ENCODE data around the gene UBQLN1.

UBQLN1 gene

GRCh38 chr9:83691492-83691891, 16.3 kb downstream of the UBQLN1 start:
- no peaks in the 10 kb centered on the region for H3K9me3 ChIP-seq (ENCODE audit: control insufficient read depth, insufficient read depth, low read length)
- TF ChIP-seq EZH2phosphoT487 (IDR thresholded peaks at IDR 0.05; ENCODE audit: borderline replicate concordance, low read length), result no peak
- no peak for TF ChIP-seq CTCF (IDR thresholded peaks at IDR 0.05; ENCODE audit: low read depth, low read length, poor library complexity, severe bottlenecking)
- H3K36me3 ChIP-seq (ENCODE audit: control insufficient read depth, low read length), result peaks cover 10% of the 10 kb centered on the region; the same call in 1 of the 2 replicates
- H3K27ac ChIP-seq (ENCODE audit: low read depth, low read length), result no peak overlapping the region
- no peak overlapping the region for H3K4me2 ChIP-seq (ENCODE audit: low read length)
- H3K4me3 ChIP-seq (ENCODE audit: low read length), result no peak overlapping the region
- H4K20me1 ChIP-seq (ENCODE audit: control insufficient read depth, insufficient read depth, low read depth, low read length), result peaks cover 45% of the 10 kb centered on the region
- no peaks in the 10 kb centered on the region for H3F3A ChIP-seq (ENCODE audit: control insufficient read depth, insufficient read depth)
- no peaks in the 10 kb centered on the region for H3K27me3 ChIP-seq (ENCODE audit: control insufficient read depth, low read length)
- H3K9me2 ChIP-seq (replicated peaks; ENCODE audit: control insufficient read depth, low read length), result no peaks in the 10 kb centered on the region
- H3K79me2 ChIP-seq (ENCODE audit: control insufficient read depth, low read length), result peaks cover 100% of the 10 kb centered on the region
- H3K4me1 ChIP-seq (ENCODE audit: control insufficient read depth, low read length), result peaks cover 62% of the 10 kb centered on the region

- Histone ChIP-seq H3K36me3 (ENCODE audit: control insufficient read depth, low read length) (peaks cover 19% of the 10 kb centered on the region), H3K4me1 (ENCODE audit: control insufficient read depth, low read length) (peaks cover 37% of the 10 kb centered on the region), H3K9me2 (replicated peaks; ENCODE audit: control insufficient read depth, low read length) (no peaks in the 10 kb centered on the region), H3K9me3 (ENCODE audit: control insufficient read depth, insufficient read depth, low read length) (no peaks in the 10 kb centered on the region), H3K4me3 (ENCODE audit: low read length) (no peak overlapping the region), H4K20me1 (ENCODE audit: control insufficient read depth, insufficient read depth, low read depth, low read length) (peaks cover 46% of the 10 kb centered on the region), H3K27me3 (ENCODE audit: control insufficient read depth, low read length) (no peaks in the 10 kb centered on the region), H3F3A (ENCODE audit: control insufficient read depth, insufficient read depth) (no peaks in the 10 kb centered on the region), H3K27ac (ENCODE audit: low read depth, low read length) (no peak overlapping the region), H3K4me2 (ENCODE audit: low read length) (no peak overlapping the region), H3K79me2 (ENCODE audit: control insufficient read depth, low read length) (peaks cover 99% of the 10 kb centered on the region)
- TF ChIP-seq EZH2phosphoT487 (IDR thresholded peaks at IDR 0.05; ENCODE audit: borderline replicate concordance, low read length) (no peak), CTCF (IDR thresholded peaks at IDR 0.05; ENCODE audit: low read depth, low read length, poor library complexity, severe bottlenecking) (no peak)
These were observed 18.8 kb downstream of the UBQLN1 start for GRCh38 chr9:83688921-83689320.

GRCh38 chr9:83681490-83681889, 26.3 kb downstream of the UBQLN1 start:
- Histone ChIP-seq H3K4me1 (ENCODE audit: control insufficient read depth, low read length) (no peaks in the 10 kb centered on the region), H3K4me3 (ENCODE audit: low read length) (no peak overlapping the region), H3K9me2 (replicated peaks; ENCODE audit: control insufficient read depth, low read length) (no peaks in the 10 kb centered on the region), H3K79me2 (ENCODE audit: control insufficient read depth, low read length) (peaks cover 70% of the 10 kb centered on the region), H3K9me3 (ENCODE audit: control insufficient read depth, insufficient read depth, low read length) (no peaks in the 10 kb centered on the region), H3K36me3 (ENCODE audit: control insufficient read depth, low read length) (peaks cover 62% of the 10 kb centered on the region), H4K20me1 (ENCODE audit: control insufficient read depth, insufficient read depth, low read depth, low read length) (peaks cover 13% of the 10 kb centered on the region), H3K27ac (ENCODE audit: low read depth, low read length) (no peak overlapping the region), H3K27me3 (ENCODE audit: control insufficient read depth, low read length) (no peaks in the 10 kb centered on the region), H3F3A (ENCODE audit: control insufficient read depth, insufficient read depth) (no peaks in the 10 kb centered on the region; the same call in 1 of the 2 replicates), H3K4me2 (ENCODE audit: low read length) (no peak overlapping the region)
- TF ChIP-seq CTCF (IDR thresholded peaks at IDR 0.05; ENCODE audit: low read depth, low read length, poor library complexity, severe bottlenecking) (no peak), EZH2phosphoT487 (IDR thresholded peaks at IDR 0.05; ENCODE audit: borderline replicate concordance, low read length) (no peak)
